ENCODE data around the gene OTOS.

- TF ChIP-seq, protein P1, sequence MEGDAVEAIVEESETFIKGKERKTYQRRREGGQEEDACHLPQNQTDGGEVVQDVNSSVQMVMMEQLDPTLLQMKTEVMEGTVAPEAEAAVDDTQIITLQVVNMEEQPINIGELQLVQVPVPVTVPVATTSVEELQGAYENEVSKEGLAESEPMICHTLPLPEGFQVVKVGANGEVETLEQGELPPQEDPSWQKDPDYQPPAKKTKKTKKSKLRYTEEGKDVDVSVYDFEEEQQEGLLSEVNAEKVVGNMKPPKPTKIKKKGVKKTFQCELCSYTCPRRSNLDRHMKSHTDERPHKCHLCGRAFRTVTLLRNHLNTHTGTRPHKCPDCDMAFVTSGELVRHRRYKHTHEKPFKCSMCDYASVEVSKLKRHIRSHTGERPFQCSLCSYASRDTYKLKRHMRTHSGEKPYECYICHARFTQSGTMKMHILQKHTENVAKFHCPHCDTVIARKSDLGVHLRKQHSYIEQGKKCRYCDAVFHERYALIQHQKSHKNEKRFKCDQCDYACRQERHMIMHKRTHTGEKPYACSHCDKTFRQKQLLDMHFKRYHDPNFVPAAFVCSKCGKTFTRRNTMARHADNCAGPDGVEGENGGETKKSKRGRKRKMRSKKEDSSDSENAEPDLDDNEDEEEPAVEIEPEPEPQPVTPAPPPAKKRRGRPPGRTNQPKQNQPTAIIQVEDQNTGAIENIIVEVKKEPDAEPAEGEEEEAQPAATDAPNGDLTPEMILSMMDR (IDR thresholded peaks at IDR 0.05 in 4 of 5, conservative IDR thresholded peaks at IDR 0.05 in 1 of 5) = no peak
- no peak for TF ChIP-seq POLR2A (IDR thresholded peaks at IDR 0.05)
Measured at GRCh38 chr2:240146141-240146561, 5.7 kb upstream of the OTOS start.

Data from gastrocnemius medialis (tissue), 4 donors.